GM12872 (cell line): Measurements from ENCODE around the gene NME8.

Source experiments
- CTCF ChIP-seq: IDR thresholded peaks from 3 replicates; pipeline ENCODE4 v1.5.1; 2011; ENCODE audit warnings: low read depth, mild to moderate bottlenecking, low read length, moderate library complexity; ENCODE audit not compliant: insufficient read depth

Gene NME8

GRCh38 chr7:37920305-37920848, 72.0 kb downstream of the NME8 start, which contains the start of gene EPDR1:
EPDR1 (plus strand) TSS chr7:37920640; CDS start chr7:37920940, 300 bp downstream.
- peak; percentile 55 for TF ChIP-seq CTCF

GRCh38 chr7:37920849-37921805, 72.7 kb downstream of the NME8 start:
- TF ChIP-seq CTCF = peak; percentile 51

GRCh38 chr7:37921876-37922275, 73.5 kb downstream of the NME8 start:
- TF ChIP-seq CTCF = no peak

- no peak for TF ChIP-seq CTCF
Measured at GRCh38 chr7:37923996-37924395, 75.6 kb downstream of the NME8 start.

- no peak for TF ChIP-seq CTCF
Measured at GRCh38 chr7:37924491-37925041, 76.2 kb downstream of the NME8 start.

GRCh38 chr7:37925620-37926019, 77.2 kb downstream of the NME8 start:
- TF ChIP-seq CTCF = no peak

- no peak for TF ChIP-seq CTCF
Measured at GRCh38 chr7:37927773-37928444, 79.5 kb downstream of the NME8 start.
